GM18870 (cell line): ENCODE results near the gene MARS1.
"Not testable (repeated sequence)": the region's sequence is repeated elsewhere in the genome, so short reads cannot be mapped to it uniquely, and the experiment has no call there.

Source experiments
- ATAC-seq: cut with Tn5 transposase; IDR thresholded peaks from one replicate; pipeline ENCODE4 v1.9.1; 2021; ENCODE audit warnings: moderate library complexity; ENCODE audit not compliant: unreplicated experiment

The MARS1 gene

DNA sequence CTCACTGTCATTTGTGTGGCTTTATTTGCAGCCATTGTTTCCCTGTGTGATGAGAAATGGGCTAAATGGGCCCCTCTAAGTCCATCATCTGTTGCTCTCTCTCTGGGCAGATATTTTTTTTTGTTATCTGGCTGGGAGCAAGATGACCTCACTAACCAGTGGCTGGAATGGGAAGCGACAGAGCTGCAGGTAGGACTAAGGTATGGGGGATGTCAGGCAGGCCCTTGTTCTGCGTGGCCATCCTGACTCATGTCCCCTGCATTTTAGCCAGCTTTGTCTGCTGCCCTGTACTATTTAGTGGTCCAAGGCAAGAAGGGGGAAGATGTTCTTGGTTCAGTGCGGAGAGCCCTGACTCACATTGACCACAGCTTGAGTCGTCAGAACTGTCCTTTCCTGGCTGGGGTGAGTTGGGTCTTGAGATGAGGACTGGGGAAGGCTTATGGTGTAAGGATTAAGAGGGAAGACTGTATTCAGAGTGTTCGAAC is 1.3 kb downstream of the MARS1 start:
- ATAC-seq, result no peak

DNA sequence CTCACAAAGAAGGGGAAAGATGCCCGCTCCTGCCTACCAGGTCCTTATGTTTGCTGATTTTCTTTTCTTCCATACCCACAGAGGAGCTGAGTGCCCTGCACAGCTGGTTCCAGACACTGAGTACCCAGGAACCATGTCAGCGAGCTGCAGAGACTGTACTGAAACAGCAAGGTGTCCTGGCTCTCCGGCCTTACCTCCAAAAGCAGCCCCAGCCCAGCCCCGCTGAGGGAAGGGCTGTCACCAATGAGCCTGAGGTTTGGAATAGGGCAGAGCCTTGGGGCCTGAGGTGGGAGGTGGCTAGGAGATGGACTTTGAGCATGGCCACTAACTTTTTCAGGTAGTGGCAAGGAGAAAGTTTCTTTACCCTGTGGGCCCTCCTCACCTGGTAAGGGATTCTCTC is 2.3 kb downstream of the MARS1 start:
- ATAC-seq, result no peak

DNA sequence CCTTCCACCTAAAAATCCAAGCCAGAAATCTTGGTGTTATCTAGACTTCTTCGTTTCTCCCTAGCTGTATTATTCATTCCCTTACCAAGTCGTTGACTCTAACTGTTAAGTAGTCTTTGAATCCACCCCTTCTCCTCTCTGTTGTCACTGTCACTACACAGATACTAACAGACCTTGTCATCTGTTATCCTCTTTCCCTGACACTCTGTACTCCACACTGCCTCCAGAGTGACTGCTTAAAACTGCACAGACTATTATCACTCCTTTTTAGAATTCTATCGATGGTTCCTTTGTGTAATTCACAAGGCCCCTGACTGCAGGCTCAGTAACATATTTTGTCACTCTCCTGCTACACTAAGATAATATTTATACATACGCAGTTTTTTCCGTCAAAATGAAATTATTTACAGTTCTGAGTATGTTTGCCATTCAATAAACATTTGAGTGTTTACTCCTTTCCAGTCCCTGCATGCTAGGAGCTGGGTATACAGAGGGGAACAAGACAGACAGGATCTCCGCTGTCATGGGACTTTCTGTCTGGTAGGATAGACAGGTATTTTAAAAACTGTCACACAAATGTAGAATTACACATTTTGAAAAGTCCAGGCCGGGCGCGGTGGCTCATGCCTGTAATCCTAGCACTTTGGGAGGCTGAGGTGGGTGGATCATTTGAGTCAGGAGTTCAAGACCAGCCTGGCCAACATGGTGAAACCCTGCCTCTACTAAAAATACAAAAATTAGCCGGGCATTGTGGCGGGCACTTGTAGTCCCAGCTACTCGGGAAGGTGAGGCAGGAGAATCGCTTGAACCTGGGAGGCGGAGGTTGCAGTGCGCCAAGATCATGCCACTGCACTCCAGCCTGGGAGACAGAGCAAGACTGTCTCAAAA is 3.8 kb downstream of the MARS1 start:
- no peak for ATAC-seq

DNA sequence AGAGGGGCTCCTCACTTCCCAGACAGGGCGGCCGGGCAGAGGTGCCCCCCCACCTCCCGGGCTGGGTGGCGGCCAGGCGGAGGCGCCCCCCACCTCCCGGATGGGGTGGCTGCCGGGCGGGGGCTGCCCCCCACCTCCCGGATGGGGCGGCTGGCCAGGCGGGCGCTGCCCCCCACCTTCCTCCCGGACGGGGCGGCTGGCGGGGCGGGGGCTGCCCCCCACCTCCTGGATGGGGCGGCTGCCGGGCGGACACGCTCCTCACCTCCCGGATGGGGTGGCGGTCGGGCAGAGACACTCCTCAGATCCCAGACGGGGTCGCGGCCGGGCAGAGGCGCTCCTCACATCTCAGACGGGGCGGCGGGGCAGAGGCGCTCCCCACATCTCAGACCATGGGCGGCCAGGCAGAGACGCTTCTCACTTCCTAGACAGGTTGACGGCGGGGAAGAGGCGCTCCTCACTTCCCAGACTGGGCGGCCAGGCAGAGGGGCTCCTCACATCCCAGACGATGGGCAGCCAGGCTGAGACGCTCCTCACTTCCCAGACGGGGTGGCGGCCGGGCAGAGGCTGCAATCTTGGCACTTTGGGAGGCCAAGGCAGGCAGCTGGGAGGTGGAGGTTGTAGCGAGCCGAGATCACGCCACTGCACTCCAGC is 7.3 kb downstream of the MARS1 start:
- not testable (repeated sequence) for ATAC-seq

DNA sequence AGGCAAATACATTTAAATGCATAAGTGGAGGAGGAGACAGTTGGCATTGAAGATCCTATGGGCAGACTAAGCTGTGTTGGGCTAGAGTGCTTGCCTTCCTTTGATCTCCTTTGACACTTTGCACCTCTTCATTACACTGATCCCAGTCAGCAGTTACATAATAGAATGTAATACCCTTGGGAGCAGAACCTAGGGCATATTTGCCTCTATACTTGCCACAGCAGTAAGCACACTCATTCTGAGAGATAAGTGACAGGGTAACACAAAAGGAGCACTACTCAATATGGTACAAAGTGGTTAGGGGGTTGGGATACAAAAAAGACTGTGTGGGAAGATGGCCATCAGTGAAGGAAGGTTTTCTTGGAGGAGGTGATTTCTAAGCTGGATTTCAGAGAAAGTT is 9.0 kb downstream of the MARS1 start:
- ATAC-seq, result no peak

DNA sequence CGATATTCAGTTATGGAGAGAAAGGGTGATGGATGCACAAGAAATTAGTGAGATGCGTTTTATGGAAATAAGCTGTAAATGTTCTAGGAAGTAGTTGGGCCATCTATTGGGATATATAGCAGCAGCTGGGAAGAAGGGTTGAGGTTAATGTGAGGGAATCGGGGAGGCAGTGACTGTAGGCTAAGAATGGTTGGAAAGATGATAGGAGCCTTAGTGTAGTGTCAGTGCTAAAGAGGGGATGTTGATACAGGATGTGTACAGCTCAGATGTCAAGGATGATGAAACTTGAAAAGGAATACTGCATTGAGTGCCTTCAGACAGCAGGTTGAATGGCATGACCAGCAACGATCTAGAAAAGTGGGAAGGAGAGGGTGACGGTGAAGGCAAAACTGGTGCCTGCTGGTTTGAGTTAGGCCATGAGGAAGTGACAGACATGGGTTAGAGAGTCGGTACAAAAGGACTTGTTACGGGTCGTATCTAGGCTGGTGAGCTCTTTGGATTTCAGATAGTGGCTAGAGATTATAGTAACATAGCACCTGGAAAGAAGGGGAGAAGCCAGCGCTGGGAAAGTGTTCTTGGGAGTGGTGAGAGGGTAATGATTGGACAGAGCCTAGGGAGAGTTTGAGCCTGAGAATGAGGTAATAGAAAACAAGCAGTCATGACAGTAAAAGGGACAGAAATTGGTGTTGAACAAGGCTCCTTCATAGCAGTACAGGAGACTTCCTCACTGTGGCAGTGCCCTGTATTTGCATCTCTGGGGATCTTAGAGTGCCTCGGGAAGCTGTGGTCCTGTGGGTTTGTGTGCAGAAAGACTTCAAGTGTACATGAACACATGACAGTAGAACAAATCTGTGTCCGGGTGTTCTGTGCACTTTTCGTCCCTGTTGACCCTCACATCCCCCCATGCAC is 9.6 kb downstream of the MARS1 start:
- ATAC-seq, result no peak

DNA sequence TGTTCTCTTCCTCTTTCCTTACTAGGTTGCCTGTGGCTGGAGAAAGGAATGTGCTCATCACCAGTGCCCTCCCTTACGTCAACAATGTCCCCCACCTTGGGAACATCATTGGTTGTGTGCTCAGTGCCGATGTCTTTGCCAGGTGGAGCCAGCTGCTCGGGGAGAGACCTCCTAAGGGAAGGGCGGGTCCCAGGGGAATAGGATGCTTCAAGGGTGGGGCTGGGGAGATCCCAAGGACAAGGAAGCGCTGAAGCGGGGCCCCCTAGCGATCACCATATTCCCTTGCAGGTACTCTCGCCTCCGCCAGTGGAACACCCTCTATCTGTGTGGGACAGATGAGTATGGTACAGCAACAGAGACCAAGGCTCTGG is 10.2 kb downstream of the MARS1 start:
- no peak for ATAC-seq

DNA sequence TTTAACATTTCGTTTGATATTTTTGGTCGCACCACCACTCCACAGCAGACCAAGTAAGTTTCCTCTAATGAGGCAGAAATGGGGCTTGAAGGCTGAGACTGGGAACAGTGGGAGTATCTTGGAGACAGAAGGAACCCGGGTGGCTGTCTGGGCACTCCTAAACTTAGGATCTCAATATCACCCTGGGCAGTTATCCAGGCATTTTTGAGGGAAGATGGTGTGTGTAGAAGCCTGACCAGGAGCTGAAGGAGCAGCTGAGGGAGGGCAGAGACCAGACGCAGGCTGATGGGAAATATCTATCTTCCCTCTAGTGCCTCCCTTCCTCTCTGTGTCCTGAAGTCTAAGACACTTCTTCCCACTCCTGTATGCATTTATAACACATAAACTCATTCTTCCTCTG is 10.7 kb downstream of the MARS1 start:
- no peak for ATAC-seq

DNA sequence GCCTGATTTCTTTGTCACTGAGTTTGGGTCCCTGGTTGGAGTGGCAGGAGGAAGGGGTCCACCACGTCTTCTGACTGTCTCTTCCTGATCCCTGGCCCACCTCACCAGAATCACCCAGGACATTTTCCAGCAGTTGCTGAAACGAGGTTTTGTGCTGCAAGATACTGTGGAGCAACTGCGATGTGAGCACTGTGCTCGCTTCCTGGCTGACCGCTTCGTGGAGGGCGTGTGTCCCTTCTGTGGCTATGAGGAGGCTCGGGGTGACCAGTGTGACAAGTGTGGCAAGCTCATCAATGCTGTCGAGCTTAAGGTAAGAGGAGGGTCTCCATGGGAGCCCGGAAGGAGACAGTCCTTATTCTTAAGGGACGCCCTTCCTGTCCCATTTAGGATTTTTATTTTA is 12.3 kb downstream of the MARS1 start:
- no peak for ATAC-seq

DNA sequence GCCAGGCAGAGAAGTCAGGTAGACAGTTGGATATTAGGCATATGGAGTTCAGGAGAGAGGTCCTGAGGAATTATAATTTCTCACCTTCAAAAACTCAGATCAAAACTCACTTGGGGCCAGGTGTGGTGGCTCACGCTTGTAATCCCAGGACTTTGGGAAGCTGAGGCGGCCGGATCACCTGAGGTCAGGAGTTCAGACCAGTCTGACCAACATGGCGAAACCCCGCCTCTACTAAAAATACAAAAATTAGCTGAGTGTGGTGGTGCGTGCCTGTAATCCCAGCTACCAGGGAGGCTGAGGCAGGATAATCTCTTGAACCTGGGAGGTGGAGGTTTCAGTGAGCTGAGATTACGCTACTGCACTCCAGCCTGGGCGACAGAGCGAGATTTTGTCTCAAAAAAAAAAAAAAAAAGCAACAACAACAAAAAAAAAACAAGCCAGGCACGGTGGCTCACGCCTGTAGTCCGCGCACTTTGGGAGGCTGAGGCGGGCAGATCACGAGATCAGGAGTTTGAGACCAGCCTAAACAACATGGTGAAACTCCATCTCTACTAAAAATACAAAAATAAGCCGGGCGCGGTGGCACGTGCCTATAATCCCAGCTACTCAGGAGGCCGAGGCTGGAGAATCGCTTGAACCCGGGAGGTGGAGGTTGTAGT is 14.6 kb downstream of the MARS1 start:
- ATAC-seq, result not testable (repeated sequence)

DNA sequence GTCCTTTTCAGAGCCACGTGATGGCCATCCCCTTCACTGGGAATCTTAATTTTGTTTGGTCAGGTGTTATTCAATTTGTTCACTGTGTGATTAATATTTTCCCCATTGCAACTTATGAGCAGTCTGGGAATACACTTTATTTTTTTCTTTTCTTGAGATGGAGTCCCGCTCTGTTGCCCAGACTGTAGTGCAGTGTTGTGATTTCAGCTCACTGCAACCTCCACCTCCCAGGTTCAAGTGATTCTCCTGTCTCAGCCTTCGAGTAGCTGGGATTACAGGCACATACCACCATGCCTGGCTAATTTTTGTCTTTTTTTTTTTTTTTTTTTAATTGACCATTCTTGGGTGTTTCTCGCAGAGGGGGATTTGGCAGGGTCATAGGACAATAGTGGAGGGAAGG is 18.7 kb downstream of the MARS1 start:
- ATAC-seq, result not testable (repeated sequence)

DNA sequence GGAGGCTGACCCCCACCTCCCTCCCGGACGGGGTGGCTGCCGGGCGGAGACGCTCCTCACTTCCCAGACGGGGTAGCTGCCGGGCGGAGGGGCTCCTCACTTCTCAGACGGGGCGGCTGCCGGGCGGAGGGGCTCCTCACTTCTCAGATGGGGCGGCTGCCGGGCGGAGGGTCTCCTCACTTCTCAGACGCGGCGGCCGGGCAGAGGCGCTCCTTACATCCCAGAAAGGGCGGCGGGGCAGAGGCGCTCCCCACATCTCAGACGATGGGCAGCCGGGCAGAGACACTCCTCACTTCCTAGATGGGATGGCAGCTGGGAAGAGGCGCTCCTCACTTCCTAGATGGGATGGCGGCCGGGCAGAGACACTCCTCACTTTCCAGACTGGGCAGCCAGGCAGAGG is 19.9 kb downstream of the MARS1 start:
- not testable (repeated sequence) for ATAC-seq

DNA sequence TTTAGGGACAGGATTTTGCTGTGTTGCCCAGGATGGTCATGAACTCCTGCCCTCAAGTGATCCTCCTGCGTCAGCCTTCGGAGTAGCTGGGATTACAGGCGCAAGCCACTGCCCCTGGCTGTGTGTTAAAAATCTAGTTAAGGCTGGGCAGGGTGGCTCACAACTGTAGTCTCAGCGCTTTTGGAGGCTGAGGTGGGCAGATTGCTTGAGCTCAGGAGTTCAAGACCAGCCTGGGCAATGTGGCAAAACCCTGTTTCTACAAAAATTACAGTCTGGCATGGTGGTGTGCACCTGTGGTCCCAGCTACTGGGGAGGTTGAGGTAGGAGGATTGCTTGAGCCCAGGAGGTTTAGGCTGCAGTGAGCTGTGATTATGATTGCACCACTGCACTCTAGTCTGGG is 23.3 kb downstream of the MARS1 start:
- ATAC-seq, result no peak

DNA sequence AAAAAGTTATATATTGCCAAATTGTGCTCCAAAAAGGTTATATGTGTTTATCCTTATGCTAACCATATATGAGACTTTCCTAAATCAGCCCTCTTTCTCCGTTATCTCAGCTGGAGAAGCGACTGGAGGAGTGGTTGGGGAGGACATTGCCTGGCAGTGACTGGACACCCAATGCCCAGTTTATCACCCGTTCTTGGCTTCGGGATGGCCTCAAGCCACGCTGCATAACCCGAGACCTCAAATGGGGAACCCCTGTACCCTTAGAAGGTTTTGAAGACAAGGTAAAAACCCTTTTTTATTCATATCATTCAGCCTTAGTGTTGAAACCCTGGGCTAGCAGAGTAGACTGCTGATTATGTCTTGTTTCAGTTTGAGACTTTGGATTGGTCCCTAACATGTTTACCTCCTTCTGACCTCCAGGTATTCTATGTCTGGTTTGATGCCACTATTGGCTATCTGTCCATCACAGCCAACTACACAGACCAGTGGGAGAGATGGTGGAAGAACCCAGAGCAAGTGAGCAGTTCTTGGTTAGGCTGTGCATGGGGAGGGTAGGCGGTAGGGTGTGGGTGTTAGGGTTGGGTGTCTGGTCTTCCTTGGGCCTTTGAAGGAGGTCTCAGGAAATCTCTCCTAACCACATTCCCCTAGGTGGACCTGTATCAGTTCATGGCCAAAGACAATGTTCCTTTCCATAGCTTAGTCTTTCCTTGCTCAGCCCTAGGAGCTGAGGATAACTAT is 23.9 kb downstream of the MARS1 start:
- no peak for ATAC-seq

DNA sequence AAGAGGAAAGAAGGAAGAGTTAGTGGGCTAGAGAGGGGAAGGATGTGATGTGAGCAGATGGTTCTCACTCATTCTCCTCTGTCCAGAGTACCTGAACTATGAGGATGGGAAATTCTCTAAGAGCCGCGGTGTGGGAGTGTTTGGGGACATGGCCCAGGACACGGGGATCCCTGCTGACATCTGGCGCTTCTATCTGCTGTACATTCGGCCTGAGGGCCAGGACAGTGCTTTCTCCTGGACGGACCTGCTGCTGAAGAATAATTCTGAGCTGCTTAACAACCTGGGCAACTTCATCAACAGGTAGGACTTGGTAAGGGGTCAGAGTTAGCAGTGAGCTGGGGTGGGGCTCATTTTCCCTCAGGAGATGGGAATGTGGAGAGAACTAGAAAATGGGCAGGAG is 24.8 kb downstream of the MARS1 start:
- no peak for ATAC-seq

DNA sequence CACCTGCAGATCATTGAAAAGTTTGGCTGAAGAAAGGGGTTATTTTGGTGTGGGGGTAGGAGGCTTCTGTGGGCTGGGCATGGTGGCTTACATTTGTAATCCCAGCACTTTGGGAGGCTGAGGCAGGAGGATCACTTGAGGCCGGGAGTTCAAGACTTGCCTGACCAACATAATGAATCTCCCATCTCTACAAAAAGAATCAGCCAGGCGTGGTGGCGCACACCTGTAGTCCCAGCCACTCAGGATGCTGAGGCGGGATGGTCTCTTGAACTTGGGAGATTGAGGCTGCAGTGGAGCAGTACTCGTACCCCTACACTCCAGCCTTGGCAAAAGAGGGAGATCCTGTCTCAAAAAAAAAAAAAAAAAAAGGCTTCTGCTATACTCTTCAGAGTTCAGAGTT is 25.4 kb downstream of the MARS1 start:
- ATAC-seq, result no peak

DNA sequence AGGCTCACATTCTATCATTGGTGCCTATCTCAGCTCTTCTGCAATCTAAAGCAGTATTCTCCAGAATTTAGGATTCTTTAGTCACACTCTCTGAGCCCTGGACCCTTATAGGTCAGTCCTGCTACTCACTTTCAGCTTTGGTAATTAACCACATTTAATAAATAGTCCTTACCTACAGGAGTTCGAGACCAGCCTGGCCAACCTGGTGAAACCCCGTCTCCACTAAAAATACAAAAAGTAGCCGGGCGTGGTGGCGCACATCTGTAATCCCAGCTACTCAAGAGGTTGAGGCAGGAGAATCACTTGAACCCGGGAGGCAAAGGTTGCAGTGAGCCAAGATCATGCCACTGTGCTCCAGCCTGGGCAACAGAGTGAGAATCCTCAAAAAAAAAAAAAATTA is 25.8 kb downstream of the MARS1 start:
- ATAC-seq, result not testable (repeated sequence)

DNA sequence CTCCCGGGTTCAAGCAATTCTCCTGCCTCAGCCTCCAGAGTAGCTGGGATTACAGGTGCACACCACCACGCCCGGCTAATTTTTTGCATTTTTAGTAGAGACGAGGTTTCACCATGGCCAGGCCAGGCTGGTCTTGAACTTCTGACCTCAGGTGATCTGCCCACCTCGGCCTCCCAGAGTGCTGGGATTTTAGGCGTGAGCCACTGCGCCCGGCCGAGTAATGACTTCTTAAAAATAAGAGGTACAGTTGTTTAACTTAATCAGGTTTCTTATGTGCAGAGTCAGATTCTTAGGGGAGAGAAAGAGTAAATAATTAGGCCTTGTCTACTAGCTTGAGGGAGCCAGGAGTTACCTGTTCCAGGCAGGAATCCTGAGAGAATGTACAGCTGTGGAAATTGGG is 26.4 kb downstream of the MARS1 start:
- ATAC-seq, result not testable (repeated sequence)

DNA sequence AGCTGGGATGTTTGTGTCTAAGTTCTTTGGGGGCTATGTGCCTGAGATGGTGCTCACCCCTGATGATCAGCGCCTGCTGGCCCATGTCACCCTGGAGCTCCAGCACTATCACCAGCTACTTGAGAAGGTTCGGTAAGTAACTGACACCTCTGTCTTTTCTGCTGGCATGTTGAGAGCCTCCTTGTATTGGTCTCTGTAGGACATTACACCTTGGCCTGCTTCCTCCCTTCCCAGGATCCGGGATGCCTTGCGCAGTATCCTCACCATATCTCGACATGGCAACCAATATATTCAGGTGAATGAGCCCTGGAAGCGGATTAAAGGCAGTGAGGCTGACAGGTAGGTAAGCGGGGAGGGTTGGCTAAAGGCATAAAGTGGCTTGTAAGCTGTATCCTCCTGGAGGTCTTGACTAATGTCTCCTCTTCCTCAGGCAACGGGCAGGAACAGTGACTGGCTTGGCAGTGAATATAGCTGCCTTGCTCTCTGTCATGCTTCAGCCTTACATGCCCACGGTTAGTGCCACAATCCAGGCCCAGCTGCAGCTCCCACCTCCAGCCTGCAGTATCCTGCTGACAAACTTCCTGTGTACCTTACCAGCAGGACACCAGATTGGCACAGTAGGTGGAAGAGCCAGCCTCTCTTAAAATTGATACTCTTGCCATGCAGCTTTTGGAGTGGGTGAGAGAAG is 27.0 kb downstream of the MARS1 start:
- no peak for ATAC-seq
